Endothelial cell of umbilical vein (primary cell): ENCODE measurements around the gene CPNE2. TPM values are rescaled to one million over a fixed set of nuclear protein-coding genes. Genes with fewer than 3 reads are reported as not detected.
A peak's percentile ranks its signal among the peaks of the same experiment; 100 is the strongest.
"Not testable (repeated sequence)": the region's sequence is repeated elsewhere in the genome, so short reads cannot be mapped to it uniquely, and the experiment has no call there.

ENCODE experiments used
- BruUV-seq: library from RNA; stranded (reverse); fragments of 400-500 nt; replicated peaks from 2 replicates; lab custom pipeline; 2021; lab: Mats Ljungman, UMichigan
- CTCF ChIA-PET: fragments of 300-600, 350-600 bp; sonication (Branson Sonifier 250); formaldehyde crosslinking; loops from one replicate; lab custom pipeline; 2021; ENCODE audit warnings: antibody characterized with exemption, inconsistent platforms; lab: Charles Lee
- POLR2A ChIA-PET: fragments of 300-600, 350-600 bp; sonication (Branson Sonifier 250); formaldehyde crosslinking; loops from one replicate; lab custom pipeline; 2021; ENCODE audit warnings: antibody characterized with exemption, inconsistent platforms; lab: Charles Lee
- DNase-seq: peaks from one replicate; pipeline ENCODE4 v3.0.0-alpha.2; 2011; ENCODE audit warnings: low read depth, low spot score
- FAIRE-seq: peaks from 2 replicates; lab custom pipeline; 2011; peaks lifted over from hg19 to GRCh38; lab: Jason Lieb, UNC
- H2AFZ ChIP-seq: 2 replicates; pipeline ENCODE4 v1.6.0; 2012; ENCODE audit warnings: low read depth, low read length, control low read depth, inconsistent platforms
- H3K27ac ChIP-seq: 2 replicates; pipeline ENCODE4 v1.5.1; 2011; ENCODE audit warnings: low read depth, mild to moderate bottlenecking, control low read depth, low read length, moderate library complexity; ENCODE audit not compliant: insufficient read depth
- H3K27me3 ChIP-seq, 2 experiments: 2 replicates each; pipeline versions ENCODE4 v1.6.0 to v1.6.1; 2011; ENCODE audit warnings: low read length in 2 of 2, mixed read lengths in 1 of 2; ENCODE audit not compliant: control insufficient read depth in 2 of 2, insufficient read depth in 2 of 2
- H3K36me3 ChIP-seq, 2 experiments: 2 replicates in 1 of 2; 3 replicates in 1 of 2; pipeline ENCODE4 v1.5.1; 2011; ENCODE audit warnings: low read length in 2 of 2, mild to moderate bottlenecking in 1 of 2, moderate library complexity in 1 of 2; ENCODE audit not compliant: control insufficient read depth in 2 of 2, insufficient read depth in 2 of 2; ENCODE audit errors: extremely low read depth in 1 of 2
- H3K4me1 ChIP-seq: 3 replicates; pipeline ENCODE4 v1.5.1; 2011; ENCODE audit warnings: mild to moderate bottlenecking, low read length; ENCODE audit not compliant: control insufficient read depth, insufficient read depth; ENCODE audit errors: extremely low read depth
- H3K4me2 ChIP-seq: 2 replicates; pipeline ENCODE4 v1.6.1; 2011; ENCODE audit warnings: low read length, control low read depth, mixed read lengths; ENCODE audit not compliant: insufficient read depth
- H3K4me3 ChIP-seq, 3 experiments: fragments of 200-600 bp in 1 of 3; sonication (generic), shearing (Covaris generic) in 1 of 3; replicated peaks in 1 of 3; 2 replicates each; pipeline ENCODE4 v1.5.1; 2011 to 2016; ENCODE audit warnings: control low read depth in 3 of 3, low read length in 3 of 3, mild to moderate bottlenecking in 2 of 3, inconsistent platforms in 1 of 3, low read depth in 1 of 3, moderate library complexity in 1 of 3; ENCODE audit not compliant: insufficient read depth in 1 of 3
- H3K79me2 ChIP-seq: 2 replicates; pipeline ENCODE4 v1.6.0; 2012; ENCODE audit warnings: low read length, inconsistent platforms; ENCODE audit not compliant: control insufficient read depth, insufficient read depth
- H3K9ac ChIP-seq: replicated peaks from 2 replicates; pipeline ENCODE3; 2011; ENCODE audit warnings: low read length, control low read depth; ENCODE audit not compliant: insufficient read depth; ENCODE audit errors: extremely low read depth
- H3K9me1 ChIP-seq: replicated peaks from 3 replicates; pipeline ENCODE4 v1.6.0; 2011; ENCODE audit warnings: mild to moderate bottlenecking, low read length; ENCODE audit not compliant: control insufficient read depth, insufficient read depth; ENCODE audit errors: extremely low read depth
- H3K9me3 ChIP-seq: replicated peaks from 2 replicates; pipeline ENCODE4 v1.5.1; 2012; ENCODE audit warnings: low read length, inconsistent platforms; ENCODE audit not compliant: control insufficient read depth, insufficient read depth
- H4K20me1 ChIP-seq: replicated peaks from 2 replicates; pipeline ENCODE3; 2011; ENCODE audit warnings: mild to moderate bottlenecking, low read length; ENCODE audit not compliant: control insufficient read depth, insufficient read depth; ENCODE audit errors: extremely low read depth
- CTCF ChIP-seq, 2 donors: IDR thresholded peaks; 1 replicate in 1 of 2; 2 replicates in 1 of 2; pipeline ENCODE4 v1.5.1; 2011; ENCODE audit warnings: low read length in 2 of 2, mild to moderate bottlenecking in 2 of 2, moderate library complexity in 2 of 2, control low read depth in 1 of 2, inconsistent platforms in 1 of 2, low read depth in 1 of 2; ENCODE audit not compliant: insufficient read depth in 1 of 2; ENCODE audit errors: extremely low read depth in 1 of 2
- EZH2 ChIP-seq: IDR thresholded peaks from 2 replicates; pipeline ENCODE4 v1.6.1; 2012; ENCODE audit warnings: borderline replicate concordance, low read depth, mild to moderate bottlenecking, moderate library complexity, low read length, inconsistent platforms; ENCODE audit not compliant: severe bottlenecking
- FOS ChIP-seq: IDR thresholded peaks from 2 replicates; pipeline ENCODE4 v1.6.1; 2011; ENCODE audit warnings: mild to moderate bottlenecking, low read length, moderate library complexity, borderline replicate concordance; ENCODE audit not compliant: insufficient read depth
- GATA2 ChIP-seq: IDR thresholded peaks from 2 replicates; pipeline ENCODE4 v1.7.0; 2011; ENCODE audit warnings: low read depth, mild to moderate bottlenecking, moderate library complexity, mixed read lengths, low read length; ENCODE audit not compliant: insufficient read length, insufficient read depth
- JUN ChIP-seq: IDR thresholded peaks from 2 replicates; pipeline ENCODE4 v1.6.1; 2011; ENCODE audit warnings: borderline replicate concordance, low read depth; ENCODE audit not compliant: insufficient read length, insufficient read depth
- MAX ChIP-seq: IDR thresholded peaks from 2 replicates; pipeline ENCODE4 v1.6.1; 2011; ENCODE audit not compliant: insufficient read depth, insufficient read length
- MYC ChIP-seq: IDR thresholded peaks from one replicate; pipeline ENCODE4 v1.6.1; 2011; ENCODE audit warnings: mild to moderate bottlenecking, low read depth, low read length
- POLR2A ChIP-seq: IDR thresholded peaks from 2 replicates; pipeline ENCODE4 v1.6.1; 2012; ENCODE audit warnings: low read depth, mild to moderate bottlenecking, control low read depth, low read length
- POLR2AphosphoS5 ChIP-seq: IDR thresholded peaks from 2 replicates; pipeline ENCODE4 v1.6.1; 2012; ENCODE audit warnings: low read depth, mild to moderate bottlenecking, control low read depth, low read length, moderate library complexity; ENCODE audit not compliant: insufficient read depth
- dilution Hi-C: fragments of 300-500 bp; cut with MboI; formaldehyde crosslinking; loops from one replicate; pipeline ENCODE4 v1.15.0; 2019; ENCODE audit warnings: low sequenced_read_pairs; ENCODE audit not compliant: extremely low pct_ligation_motif_present
- intact Hi-C: fragments of 100-400 bp; cut with micrococcal nuclease; formaldehyde crosslinking; loops from one replicate; pipeline ENCODE4 v1.10.0; 2022
- polyA plus RNA-seq, 4 experiments: library from polyadenylated mRNA; depleted of rRNA in 3 of 4; stranded (reverse) in 3 of 4; unstranded in 1 of 4; fragments of >200 nt; gene quantifications; 2 replicates each; pipeline versions ENCODE4 v1.2.1 to v1.2.3, GENCODE V29; 2011 to 2012; ENCODE audit warnings: missing spikeins in 1 of 4
- total RNA-seq: library from RNA; stranded (reverse); gene quantifications from 2 replicates; pipeline ENCODE4 v1.2.3, GENCODE V29; 2021

CPNE2 gene
- total and polyA plus RNA-seq, 2 donors (not counting 3 experiments of a cell fraction or from before 2014, with no cell fraction given): 91.9 to 187 TPM

DNA sequence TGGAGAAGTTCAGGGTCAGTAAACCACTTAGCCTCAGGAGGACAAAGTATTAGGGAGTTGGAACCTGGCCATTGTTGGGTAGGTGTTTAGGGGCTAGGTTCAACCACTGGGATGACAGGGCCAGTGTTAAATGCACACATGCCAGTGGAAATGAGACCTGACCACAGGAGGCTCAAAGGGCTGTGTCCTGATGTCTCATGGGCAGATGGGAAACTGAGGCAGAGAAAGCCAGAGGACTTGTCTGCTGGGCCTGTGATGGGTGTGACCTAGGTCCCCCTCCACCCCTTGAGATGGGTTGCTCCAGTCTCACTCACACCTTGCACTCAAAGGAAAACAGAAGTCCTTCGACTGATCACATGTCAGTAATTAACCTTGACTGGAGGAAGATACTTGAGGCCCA, 16.0 kb downstream of the CPNE2 start:
- CTCF ChIA-PET: no interaction called here
- H3K27ac ChIP-seq: no peak overlapping the region
- H3K4me2 ChIP-seq: no peak overlapping the region
- H3K4me3 ChIP-seq: no peak overlapping the region
- no TSS peak for BruUV-seq
- FAIRE-seq (peak; percentile 15), DNase-seq (no peak)
- no peak overlapping the region for H2AFZ ChIP-seq
- intact Hi-C loops: no loop called here
- POLR2A ChIA-PET: interaction anchor here (0.7 kb wide), 1 partner anchor 14 kb away, joined by 9 read pairs; no protein-coding TSS in a partner anchor
- no peaks in the 10 kb centered on the region for H3K9me1 ChIP-seq
- H3K79me2 ChIP-seq: peaks cover 3% of the 10 kb centered on the region
- no peaks in the 10 kb centered on the region for H3K9me3 ChIP-seq
- no peaks in the 10 kb centered on the region for H3K27me3 ChIP-seq
- dilution Hi-C loops: no loop called here
- H3K36me3 ChIP-seq: peaks cover under 1 to 5% of the 10 kb centered on the region in 2 experiments
- no peak overlapping the region for H3K9ac ChIP-seq
- no peaks in the 10 kb centered on the region for H4K20me1 ChIP-seq
- H3K4me1 ChIP-seq: no peaks in the 10 kb centered on the region
- no peak for TF ChIP-seq EZH2
- TF ChIP-seq MAX: no peak
- no peak for TF ChIP-seq CTCF (IDR thresholded peaks at IDR 0.05; ENCODE audit: extremely low read depth in 1 of 2, insufficient read depth in 1 of 2, low read depth in 1 of 2, low read length in 2 of 2)
- TF ChIP-seq GATA2: no peak
- no peak for TF ChIP-seq POLR2A
- no peak for TF ChIP-seq POLR2AphosphoS5
- TF ChIP-seq MYC: no peak
- TF ChIP-seq FOS: no peak
- TF ChIP-seq JUN: no peak

GRCh38 chr16:57109259-57110105, 17.1 kb downstream of the CPNE2 start:
- H3K9me3 ChIP-seq, dilution Hi-C loops, H3K4me3 ChIP-seq, POLR2A ChIA-PET, H4K20me1 ChIP-seq, FAIRE-seq, H3K9me1 ChIP-seq, H3K4me1 ChIP-seq, H3K27me3 ChIP-seq, H3K79me2 ChIP-seq, DNase-seq, H2AFZ ChIP-seq, H3K27ac ChIP-seq, H3K9ac ChIP-seq, H3K4me2 ChIP-seq, intact Hi-C loops, BruUV-seq: not testable (repeated sequence)
- H3K36me3 ChIP-seq: peaks cover 6 to 14% of the 10 kb centered on the region in 2 experiments
- CTCF ChIA-PET: interaction anchor here (0.7 to 0.8 kb wide), 2 partner anchors 17 kb away, joined by 3 read pairs; partner anchors contain the start of gene CPNE2
